ENCODE data around the gene CDK5.
A peak's percentile ranks its signal among the peaks of the same experiment; 100 is the strongest.

The CDK5 gene

DNA sequence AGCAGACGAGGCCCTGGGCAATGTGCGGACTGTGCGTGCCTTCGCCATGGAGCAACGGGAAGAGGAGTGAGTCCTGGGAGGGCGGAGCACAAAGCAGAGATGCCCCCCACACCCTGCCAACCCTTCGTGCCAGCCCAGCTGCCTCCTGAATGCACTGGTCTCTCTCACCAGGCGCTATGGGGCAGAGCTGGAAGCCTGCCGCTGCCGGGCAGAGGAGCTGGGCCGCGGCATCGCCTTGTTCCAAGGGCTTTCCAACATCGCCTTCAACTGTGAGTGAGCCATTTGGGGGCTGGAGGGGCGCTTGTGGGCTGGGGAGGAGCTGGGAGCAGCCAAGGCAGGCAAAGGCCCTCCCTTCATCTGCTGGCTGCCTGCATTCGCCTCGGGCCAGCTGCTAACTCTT, 21.8 kb downstream of the CDK5 start:
- TF ChIP-seq, protein P1, sequence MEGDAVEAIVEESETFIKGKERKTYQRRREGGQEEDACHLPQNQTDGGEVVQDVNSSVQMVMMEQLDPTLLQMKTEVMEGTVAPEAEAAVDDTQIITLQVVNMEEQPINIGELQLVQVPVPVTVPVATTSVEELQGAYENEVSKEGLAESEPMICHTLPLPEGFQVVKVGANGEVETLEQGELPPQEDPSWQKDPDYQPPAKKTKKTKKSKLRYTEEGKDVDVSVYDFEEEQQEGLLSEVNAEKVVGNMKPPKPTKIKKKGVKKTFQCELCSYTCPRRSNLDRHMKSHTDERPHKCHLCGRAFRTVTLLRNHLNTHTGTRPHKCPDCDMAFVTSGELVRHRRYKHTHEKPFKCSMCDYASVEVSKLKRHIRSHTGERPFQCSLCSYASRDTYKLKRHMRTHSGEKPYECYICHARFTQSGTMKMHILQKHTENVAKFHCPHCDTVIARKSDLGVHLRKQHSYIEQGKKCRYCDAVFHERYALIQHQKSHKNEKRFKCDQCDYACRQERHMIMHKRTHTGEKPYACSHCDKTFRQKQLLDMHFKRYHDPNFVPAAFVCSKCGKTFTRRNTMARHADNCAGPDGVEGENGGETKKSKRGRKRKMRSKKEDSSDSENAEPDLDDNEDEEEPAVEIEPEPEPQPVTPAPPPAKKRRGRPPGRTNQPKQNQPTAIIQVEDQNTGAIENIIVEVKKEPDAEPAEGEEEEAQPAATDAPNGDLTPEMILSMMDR (IDR thresholded peaks at IDR 0.05; ENCODE audit: borderline replicate concordance, insufficient read depth, low read depth, low read length) = no peak
- H3K4me3 ChIP-seq (ENCODE audit: low read depth, low read length) = no peak overlapping the region

- no peak overlapping the region for H3K4me3 ChIP-seq (ENCODE audit: low read depth, low read length)
- TF ChIP-seq, protein P1 (IDR thresholded peaks at IDR 0.05; ENCODE audit: borderline replicate concordance, insufficient read depth, low read depth, low read length) = no peak
Observed at GRCh38 chr7:151035026-151035717, 22.5 kb downstream of the CDK5 start.

DNA sequence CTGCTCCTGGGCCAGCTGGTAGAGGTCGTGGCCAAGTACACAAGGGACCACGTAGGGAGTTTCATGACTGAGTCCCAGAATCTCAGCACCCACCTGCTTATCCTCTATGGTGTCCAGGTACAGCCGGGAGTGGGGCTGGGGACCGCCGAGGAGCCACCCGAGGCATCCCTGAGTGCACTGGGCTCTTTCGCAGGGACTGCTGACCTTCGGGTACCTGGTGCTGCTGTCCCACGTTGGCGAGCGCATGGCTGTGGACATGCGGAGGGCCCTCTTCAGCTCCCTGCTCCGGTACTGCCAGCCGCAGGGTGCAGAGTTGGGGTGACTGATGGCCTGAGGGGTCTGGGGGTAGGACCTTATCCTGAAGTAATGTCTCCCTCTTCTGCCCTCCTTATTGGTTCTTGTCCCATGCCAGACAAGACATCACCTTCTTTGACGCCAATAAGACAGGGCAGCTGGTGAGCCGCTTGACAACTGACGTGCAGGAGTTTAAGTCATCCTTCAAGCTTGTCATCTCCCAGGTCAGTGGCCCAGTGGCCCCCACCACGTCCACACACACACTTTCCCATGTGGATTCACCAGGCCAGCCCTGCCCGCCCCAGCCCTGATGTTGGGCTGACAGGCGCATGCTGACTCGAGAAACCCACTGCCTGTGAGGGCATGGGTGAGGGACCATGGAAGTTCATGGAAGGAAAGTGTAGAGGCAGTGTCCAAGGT, 23.2 kb downstream of the CDK5 start:
- TF ChIP-seq, protein P1 (IDR thresholded peaks at IDR 0.05; ENCODE audit: borderline replicate concordance, insufficient read depth, low read depth, low read length) = no peak
- H3K4me3 ChIP-seq (ENCODE audit: low read depth, low read length) = no peak overlapping the region

- TF ChIP-seq, protein P1 (IDR thresholded peaks at IDR 0.05; ENCODE audit: borderline replicate concordance, insufficient read depth, low read depth, low read length) = no peak
- no peak overlapping the region for H3K4me3 ChIP-seq (ENCODE audit: low read depth, low read length)
Observed at GRCh38 chr7:151033864-151034249, 23.8 kb downstream of the CDK5 start.

DNA sequence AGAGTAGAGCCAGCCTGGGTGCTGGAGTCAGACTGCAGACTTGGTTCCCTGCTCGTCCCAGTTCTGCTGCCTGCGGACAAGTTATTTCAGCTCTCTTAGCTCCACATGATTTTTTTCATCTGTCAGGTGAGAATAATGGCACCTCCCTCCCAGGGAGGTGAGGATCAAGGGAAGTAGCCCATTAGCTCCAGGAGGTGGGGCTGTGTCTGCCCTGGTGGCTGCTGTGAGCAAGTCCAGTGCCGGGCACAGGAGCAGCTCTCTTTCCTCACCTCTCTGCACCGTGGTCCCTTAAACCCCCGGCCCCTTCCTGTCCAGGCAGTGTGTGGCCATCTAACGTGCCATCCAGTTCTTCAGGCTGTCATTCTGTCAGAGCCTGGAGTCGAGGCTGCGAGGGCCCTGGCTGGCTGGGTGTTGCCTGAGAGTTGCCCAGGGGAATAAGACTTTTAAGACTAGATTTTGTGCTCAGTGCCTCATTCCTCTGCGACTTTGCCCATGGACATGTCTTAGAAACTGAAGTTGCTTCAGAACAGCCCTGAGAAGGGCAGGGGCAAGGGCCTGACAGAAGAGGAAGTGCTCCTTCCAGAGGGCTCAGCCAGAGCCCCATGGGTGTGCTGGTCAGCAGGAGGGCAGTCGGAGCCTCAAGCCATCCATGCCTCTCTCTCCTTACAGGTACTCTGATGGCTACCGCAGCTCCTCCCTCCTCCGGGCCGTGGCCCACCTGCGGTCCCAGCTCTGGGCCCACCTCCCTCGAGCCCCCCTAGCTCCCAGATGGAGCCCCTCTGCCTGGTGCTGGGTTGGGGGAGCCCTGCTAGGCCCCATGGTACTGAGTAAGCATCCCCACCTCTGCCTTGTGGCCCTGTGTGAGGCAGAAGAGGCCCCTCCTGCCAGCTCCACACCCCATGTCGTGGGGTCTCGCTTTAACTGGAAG, 24.5 kb downstream of the CDK5 start:
- TF ChIP-seq, protein P1 (IDR thresholded peaks at IDR 0.05; ENCODE audit: borderline replicate concordance, insufficient read depth, low read depth, low read length) = peak; percentile 16; the same call in 1 of the 2 replicates
- H3K4me3 ChIP-seq (ENCODE audit: low read depth, low read length) = no peak overlapping the region

DNA sequence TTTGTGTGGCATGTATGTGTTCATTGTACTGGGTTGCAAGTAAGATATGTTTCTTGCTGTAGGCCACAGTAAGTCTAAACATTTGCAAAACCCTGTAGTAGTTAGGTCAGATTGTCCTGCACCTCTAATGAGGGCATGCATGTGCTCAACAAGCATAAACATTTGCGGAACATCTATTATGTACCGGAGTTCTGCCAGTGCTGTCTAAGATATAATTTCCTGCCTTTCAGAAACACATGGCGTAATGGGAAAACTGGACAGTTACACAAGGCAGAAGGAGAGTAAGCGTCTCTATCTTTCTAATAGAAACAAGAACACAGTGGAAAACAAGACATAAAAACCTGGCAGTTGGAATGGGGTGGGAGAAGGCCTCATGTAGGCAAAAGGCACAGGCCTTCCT, 26.7 kb downstream of the CDK5 start:
- H3K4me3 ChIP-seq (ENCODE audit: low read depth, low read length) = no peak overlapping the region
- TF ChIP-seq, protein P1 (IDR thresholded peaks at IDR 0.05; ENCODE audit: borderline replicate concordance, insufficient read depth, low read depth, low read length) = no peak

Data from GM12875 (cell line).